H9 (cell line): ENCODE data around the gene DLG2. TPM values are rescaled to one million over a fixed set of nuclear protein-coding genes. Genes with fewer than 3 reads are reported as not detected.

Experiments used
- DNase-seq: peaks from one replicate; pipeline ENCODE4 v3.0.0-alpha.2; 2017
- H2AFZ ChIP-seq: one replicate; pipeline ENCODE4 v1.6.1; 2013; ENCODE audit warnings: mild to moderate bottlenecking, low read length, control low read depth, moderate library complexity
- H2AK5ac ChIP-seq: 2 replicates; pipeline ENCODE4 v1.6.1; 2013; ENCODE audit warnings: low read length, control low read depth, mixed read lengths; ENCODE audit not compliant: insufficient read length
- H2BK120ac ChIP-seq: one replicate; pipeline ENCODE4 v1.6.1; 2013; ENCODE audit warnings: low read depth, mild to moderate bottlenecking, low read length, control low read depth, inconsistent platforms; ENCODE audit not compliant: poor library complexity, severe bottlenecking
- H2BK12ac ChIP-seq: 2 replicates; pipeline ENCODE4 v1.6.1; 2013; ENCODE audit warnings: low read length, control low read depth, mixed read lengths, low read depth; ENCODE audit not compliant: insufficient read length
- H2BK15ac ChIP-seq: 2 replicates; pipeline ENCODE4 v1.6.1; 2013; ENCODE audit warnings: low read depth, low read length, control low read depth
- H2BK20ac ChIP-seq: one replicate; pipeline ENCODE4 v1.6.1; 2013; ENCODE audit warnings: low read depth, mild to moderate bottlenecking, low read length, control low read depth, inconsistent platforms; ENCODE audit not compliant: poor library complexity, severe bottlenecking
- H2BK5ac ChIP-seq: 2 replicates; pipeline ENCODE4 v1.6.1; 2013; ENCODE audit warnings: low read length, control low read depth, mixed read lengths; ENCODE audit not compliant: insufficient read length
- H3K14ac ChIP-seq: 2 replicates; pipeline ENCODE4 v1.6.1; 2013; ENCODE audit warnings: low read length, control low read depth; ENCODE audit not compliant: insufficient read depth
- H3K18ac ChIP-seq: 2 replicates; pipeline ENCODE4 v1.6.1; 2013; ENCODE audit warnings: low read depth, mild to moderate bottlenecking, mixed read lengths, low read length, control low read depth; ENCODE audit not compliant: insufficient read length
- H3K23ac ChIP-seq: 2 replicates; pipeline ENCODE4 v1.6.1; 2013; ENCODE audit warnings: low read length, control low read depth, mixed read lengths, low read depth; ENCODE audit not compliant: insufficient read length
- H3K23me2 ChIP-seq: 2 replicates; pipeline ENCODE4 v1.6.1; 2013; ENCODE audit warnings: low read depth, mild to moderate bottlenecking, mixed read lengths, low read length, control low read depth; ENCODE audit not compliant: insufficient read length, poor library complexity, severe bottlenecking
- H3K27ac ChIP-seq: 2 replicates; pipeline ENCODE4 v1.5.1; 2013; ENCODE audit warnings: low read length, control low read depth, mixed read lengths, low read depth; ENCODE audit not compliant: insufficient read length
- H3K27me3 ChIP-seq: 2 replicates; pipeline ENCODE4 v1.6.1; 2013; ENCODE audit warnings: low read length, control low read depth, inconsistent platforms; ENCODE audit not compliant: insufficient read depth
- H3K4ac ChIP-seq: 2 replicates; pipeline ENCODE4 v1.6.1; 2013; ENCODE audit warnings: low read depth, mild to moderate bottlenecking, control low read depth, inconsistent platforms, low read length, moderate library complexity
- H3K4me1 ChIP-seq: 2 replicates; pipeline ENCODE4 v1.6.1; 2013; ENCODE audit warnings: low read length, control low read depth, inconsistent platforms; ENCODE audit not compliant: insufficient read depth
- H3K4me2 ChIP-seq: 2 replicates; pipeline ENCODE4 v1.6.1; 2013; ENCODE audit warnings: low read length, control low read depth, mixed read lengths; ENCODE audit not compliant: insufficient read length, insufficient read depth
- H3K56ac ChIP-seq: 2 replicates; pipeline ENCODE4 v1.6.1; 2013; ENCODE audit warnings: low read depth, mild to moderate bottlenecking, mixed read lengths, low read length, control low read depth; ENCODE audit not compliant: insufficient read length
- H3K79me1 ChIP-seq: 2 replicates; pipeline ENCODE4 v1.6.1; 2013; ENCODE audit warnings: low read depth, mild to moderate bottlenecking, moderate library complexity, low read length, control low read depth, inconsistent platforms; ENCODE audit not compliant: insufficient read depth, poor library complexity, severe bottlenecking
- H3K79me2 ChIP-seq: 2 replicates; pipeline ENCODE4 v1.6.1; 2013; ENCODE audit warnings: low read length, control low read depth, inconsistent platforms; ENCODE audit not compliant: insufficient read depth
- H3K9ac ChIP-seq: 2 replicates; pipeline ENCODE4 v1.6.1; 2013; ENCODE audit warnings: low read length, control low read depth, mixed read lengths; ENCODE audit not compliant: insufficient read length; ENCODE audit errors: extremely low read depth
- H3K9me3 ChIP-seq: one replicate; pipeline ENCODE4 v1.6.1; 2013; ENCODE audit warnings: low read depth, low read length, inconsistent platforms; ENCODE audit not compliant: control insufficient read depth
- H3T11ph ChIP-seq: one replicate; pipeline ENCODE4 v1.6.1; 2013; ENCODE audit warnings: mild to moderate bottlenecking, low read length, control low read depth, inconsistent platforms
- H4K20me1 ChIP-seq: one replicate; pipeline ENCODE4 v1.6.1; 2013; ENCODE audit not compliant: control insufficient read depth, insufficient read length, insufficient read depth
- H4K5ac ChIP-seq: 2 replicates; pipeline ENCODE4 v1.6.1; 2013; ENCODE audit warnings: low read depth, mild to moderate bottlenecking, mixed read lengths, low read length, control low read depth; ENCODE audit not compliant: insufficient read length
- H4K8ac ChIP-seq: replicated peaks from 2 replicates; pipeline ENCODE4 v1.6.1; 2013; ENCODE audit warnings: low read length, control low read depth, mixed read lengths, low read depth; ENCODE audit not compliant: insufficient read length
- H4K91ac ChIP-seq: 2 replicates; pipeline ENCODE4 v1.6.1; 2013; ENCODE audit warnings: low read depth, mild to moderate bottlenecking, moderate library complexity, mixed read lengths, low read length, control low read depth; ENCODE audit not compliant: insufficient read length
- H3K27ac Mint-ChIP-seq, 3 experiments: 2 replicates in 2 of 3; 3 replicates in 1 of 3; pipeline ENCODE4 v1.8.0; 2020 to 2021; ENCODE audit warnings: mixed read lengths in 3 of 3, mild to moderate bottlenecking in 1 of 3, moderate library complexity in 1 of 3
- H3K27me3 Mint-ChIP-seq: 2 replicates; pipeline ENCODE4 v1.8.0; 2021; ENCODE audit warnings: low read depth, mild to moderate bottlenecking, moderate library complexity, mixed read lengths
- H3K36me3 Mint-ChIP-seq, 3 experiments: 2 replicates in 2 of 3; 3 replicates in 1 of 3; pipeline ENCODE4 v1.8.0; 2020 to 2021; ENCODE audit warnings: low read depth in 3 of 3, mixed read lengths in 3 of 3; ENCODE audit not compliant: insufficient read depth in 1 of 3
- H3K4me1 Mint-ChIP-seq, 2 experiments: 2 replicates each; pipeline ENCODE4 v1.8.0; 2020; ENCODE audit warnings: mixed read lengths in 2 of 2
- H3K4me3 Mint-ChIP-seq, 2 experiments: 2 replicates in 1 of 2; 3 replicates in 1 of 2; pipeline ENCODE4 v1.8.0; 2020 to 2021; ENCODE audit warnings: mild to moderate bottlenecking in 2 of 2, mixed read lengths in 2 of 2, moderate library complexity in 1 of 2
- H3K9me3 Mint-ChIP-seq, 2 experiments: 2 replicates in 1 of 2; 3 replicates in 1 of 2; pipeline ENCODE4 v1.8.0; 2020; ENCODE audit warnings: mild to moderate bottlenecking in 2 of 2, mixed read lengths in 2 of 2, moderate library complexity in 1 of 2
- CTCF ChIP-seq: fragments of 200-600 bp; sonication (generic); conservative IDR thresholded peaks from 3 replicates; pipeline ENCODE4 v1.8.0; 2021; ENCODE audit warnings: antibody characterized with exemption, mild to moderate bottlenecking
- WGBS: extraction: QIAGEN DNeasy Blood & Tissue Kit; methylation state at CpG from one replicate; pipeline ENCODE4 v1.1.7; 2013; ENCODE audit warnings: missing lambda C conversion rate, low lambda C conversion rate, mixed read lengths; ENCODE audit not compliant: insufficient read length; ENCODE audit errors: extremely low coverage; 5-methylcytosine and 5-hydroxymethylcytosine counted together
- total RNA-seq: library from RNA; stranded (reverse); gene quantifications from 2 replicates; pipeline ENCODE4 v1.2.1, GENCODE V29; 2021

Gene DLG2
- total RNA-seq, 1 experiment from 2014 or later: 8.0 TPM

- no peak overlapping the region for H3K14ac ChIP-seq
- no peak overlapping the region for H2BK5ac ChIP-seq
- H2BK120ac ChIP-seq: no peak overlapping the region
- no peak for DNase-seq
- no peak overlapping the region for H3K4me3 Mint-ChIP-seq
- H2AK5ac ChIP-seq: no peak overlapping the region
- H3K56ac ChIP-seq: no peak overlapping the region
- no peak overlapping the region for H3T11ph ChIP-seq
- H3K79me2 ChIP-seq: no peaks in the 10 kb centered on the region
- no peak overlapping the region for H4K5ac ChIP-seq
- no peaks in the 10 kb centered on the region for H3K23me2 ChIP-seq
- H3K4me1 ChIP-seq: no peaks in the 10 kb centered on the region
- no peaks in the 10 kb centered on the region; a peak in 1 of 5 replicates for H3K9me3 Mint-ChIP-seq
- H3K23ac ChIP-seq: no peak overlapping the region
- H4K20me1 ChIP-seq: no peaks in the 10 kb centered on the region
- no peak overlapping the region for H2BK20ac ChIP-seq
- no peak overlapping the region for H4K91ac ChIP-seq
- no peaks in the 10 kb centered on the region for H3K4me1 Mint-ChIP-seq
- H3K18ac ChIP-seq: no peak overlapping the region
- H3K27me3 ChIP-seq: no peaks in the 10 kb centered on the region
- no CpG with 5 or more reads among the region's 3 CpGs for WGBS
- H3K79me1 ChIP-seq: no peaks in the 10 kb centered on the region
- H3K4ac ChIP-seq: no peak overlapping the region
- no peak overlapping the region for H2AFZ ChIP-seq
- H2BK15ac ChIP-seq: no peak overlapping the region
- no peak overlapping the region for H3K4me2 ChIP-seq
- H3K27ac ChIP-seq: no peak overlapping the region
- H3K27ac Mint-ChIP-seq: no peak overlapping the region
- no peaks in the 10 kb centered on the region for H3K27me3 Mint-ChIP-seq
- H3K9ac ChIP-seq: no peak overlapping the region
- H3K9me3 ChIP-seq: no peaks in the 10 kb centered on the region
- H4K8ac ChIP-seq: no peak overlapping the region
- H3K36me3 Mint-ChIP-seq: peaks cover 0 to 3% (median 0%) of the 10 kb centered on the region in 3 experiments; a peak in 2 of 7 replicates
- TF ChIP-seq CTCF: no peak
- H2BK12ac ChIP-seq: no peak overlapping the region
These were observed 789.6 kb downstream of the DLG2 start for GRCh38 chr11:84837402-84838069.
